Stimulated activated CD4-positive, alpha-beta T cell treated with anti-CD3 and anti-CD28 coated beads, Interleukin-1b, Interleukin-23, amount 100 ng/mL, for 4 hours (primary cell): ENCODE data around the gene ZHX3.

ENCODE experiments used
- DNase-seq, 2 donors: peaks; one replicate each; pipeline ENCODE4 v3.0.0-alpha.2; 2020; ENCODE audit warnings: low read depth in 2 of 2

ZHX3 gene

GRCh38 chr20:41223112-41223511, 94.4 kb downstream of the ZHX3 start:
- no peak for DNase-seq

GRCh38 chr20:41222703-41223102, 94.8 kb downstream of the ZHX3 start:
- DNase-seq = no peak

- no peak for DNase-seq
Measured at GRCh38 chr20:41222296-41222695, 95.2 kb downstream of the ZHX3 start.

- no peak for DNase-seq
Measured at GRCh38 chr20:41221614-41222218, 95.8 kb downstream of the ZHX3 start.

GRCh38 chr20:41219824-41220223, 97.7 kb downstream of the ZHX3 start:
- no peak for DNase-seq

GRCh38 chr20:41218466-41218865, 99.1 kb downstream of the ZHX3 start:
- no peak for DNase-seq

GRCh38 chr20:41217422-41217821, 100.1 kb downstream of the ZHX3 start:
- DNase-seq = no peak

- DNase-seq = no peak
Measured at GRCh38 chr20:41214666-41215065, 102.9 kb downstream of the ZHX3 start.

GRCh38 chr20:41214202-41214601, 103.3 kb downstream of the ZHX3 start:
- no peak for DNase-seq

GRCh38 chr20:41213150-41213820, 104.2 kb downstream of the ZHX3 start:
- DNase-seq = no peak

GRCh38 chr20:41205313-41205712, 112.2 kb downstream of the ZHX3 start:
- no peak for DNase-seq

GRCh38 chr20:41204304-41205265, 112.9 kb downstream of the ZHX3 start:
- no peak for DNase-seq

- DNase-seq = no peak
Measured at GRCh38 chr20:41203660-41204059, 113.9 kb downstream of the ZHX3 start.

- DNase-seq = no peak
Measured at GRCh38 chr20:41202426-41202825, 115.1 kb downstream of the ZHX3 start.

- DNase-seq = no peak
Measured at GRCh38 chr20:41201760-41202159, 115.8 kb downstream of the ZHX3 start.

- DNase-seq = no peak
Measured at GRCh38 chr20:41200446-41201202, 116.9 kb downstream of the ZHX3 start.

GRCh38 chr20:41198443-41198842, 119.1 kb downstream of the ZHX3 start:
- DNase-seq = no peak

GRCh38 chr20:41196653-41197225, 120.8 kb downstream of the ZHX3 start:
- no peak for DNase-seq

- no peak for DNase-seq
Measured at GRCh38 chr20:41192575-41192974, 125.0 kb downstream of the ZHX3 start.

- no peak for DNase-seq
Measured at GRCh38 chr20:41191562-41192500, 125.7 kb downstream of the ZHX3 start.
